Non-pigmented ciliary epithelial cell (primary cell): Measurements from ENCODE around the gene DNAJC21.
"Not testable (repeated sequence)": the region's sequence is repeated elsewhere in the genome, so short reads cannot be mapped to it uniquely, and the experiment has no call there.

Experiments
- DNase-seq: peaks from one replicate; pipeline ENCODE4 v3.0.0-alpha.2; 2010; ENCODE audit warnings: low read depth

The DNAJC21 gene

DNA sequence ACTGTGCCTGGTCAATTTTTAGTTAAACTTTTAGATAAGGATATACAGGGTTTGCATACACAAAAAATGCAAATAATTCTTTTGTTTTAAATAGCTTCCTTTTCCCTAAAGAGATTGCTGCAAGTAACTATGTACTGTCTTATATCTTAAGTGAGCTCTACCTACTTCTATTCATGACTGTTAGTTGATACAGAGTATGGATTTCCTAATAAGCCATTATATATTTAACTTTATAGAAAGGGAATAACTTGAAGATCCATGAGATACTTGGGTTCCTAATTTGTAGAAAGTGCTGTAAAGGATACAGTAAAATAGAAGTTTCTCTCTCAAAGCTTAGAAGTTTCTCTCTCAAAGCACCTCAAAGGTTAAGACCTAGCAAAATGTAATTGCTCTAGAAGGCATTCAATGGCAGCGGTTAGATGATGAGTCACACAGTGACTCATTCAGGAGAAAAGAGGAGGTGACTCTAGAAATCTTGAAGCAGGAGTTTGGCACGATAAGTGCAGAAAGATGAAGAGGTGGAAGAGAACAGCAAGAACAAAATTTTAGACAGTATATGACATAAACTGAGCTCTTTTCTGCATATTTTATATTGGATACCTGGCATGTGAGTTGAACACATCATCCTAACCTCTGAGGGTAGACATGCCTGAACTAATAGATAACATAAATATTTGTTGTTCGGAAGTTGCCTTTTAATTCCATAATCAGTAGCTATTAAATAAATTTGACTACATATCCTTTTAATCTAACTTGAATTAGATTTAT is 5.5 kb upstream of the DNAJC21 start:
- DNase-seq = peak; percentile 71

DNA sequence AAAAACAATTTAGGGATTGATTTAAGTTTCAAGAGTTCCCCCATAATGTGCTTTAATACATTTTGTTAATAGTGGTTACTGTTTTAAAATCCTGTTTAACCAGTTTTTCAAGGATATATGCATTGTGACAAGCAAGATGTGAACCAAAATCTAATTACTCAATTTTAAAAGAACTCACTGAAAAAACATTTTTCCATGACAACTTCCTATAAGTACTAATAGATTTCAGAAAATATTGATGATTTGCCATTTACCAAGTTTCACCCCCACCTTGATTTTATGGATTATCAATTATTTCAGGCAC is 4.9 kb upstream of the DNAJC21 start:
- DNase-seq = no peak

DNA sequence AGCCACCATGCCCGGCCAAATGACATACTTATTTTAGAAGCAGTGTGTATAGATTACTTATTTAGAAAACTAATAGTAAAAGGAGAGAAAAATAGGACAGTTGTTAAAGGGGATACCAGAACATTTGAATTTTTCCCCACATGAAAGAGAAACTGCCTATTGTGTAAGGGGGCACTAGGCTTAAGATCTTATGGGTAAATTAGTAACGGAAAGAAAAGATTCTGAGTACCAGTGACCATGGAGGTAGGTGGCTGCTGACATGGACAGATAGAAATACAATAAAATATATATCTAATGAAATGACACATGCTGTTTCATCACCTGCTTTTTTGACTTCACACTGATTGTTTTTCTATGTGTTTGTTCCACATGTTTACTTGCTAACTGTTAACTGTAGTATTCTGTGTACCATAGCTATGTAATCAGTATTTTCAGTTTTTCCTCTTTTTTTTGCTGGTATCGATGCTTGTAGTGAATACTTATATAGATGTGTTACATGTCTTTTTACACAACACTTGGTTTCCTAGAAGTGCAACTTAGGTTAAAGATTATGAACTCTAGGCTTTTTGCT is 3.0 kb upstream of the DNAJC21 start:
- no peak for DNase-seq

DNA sequence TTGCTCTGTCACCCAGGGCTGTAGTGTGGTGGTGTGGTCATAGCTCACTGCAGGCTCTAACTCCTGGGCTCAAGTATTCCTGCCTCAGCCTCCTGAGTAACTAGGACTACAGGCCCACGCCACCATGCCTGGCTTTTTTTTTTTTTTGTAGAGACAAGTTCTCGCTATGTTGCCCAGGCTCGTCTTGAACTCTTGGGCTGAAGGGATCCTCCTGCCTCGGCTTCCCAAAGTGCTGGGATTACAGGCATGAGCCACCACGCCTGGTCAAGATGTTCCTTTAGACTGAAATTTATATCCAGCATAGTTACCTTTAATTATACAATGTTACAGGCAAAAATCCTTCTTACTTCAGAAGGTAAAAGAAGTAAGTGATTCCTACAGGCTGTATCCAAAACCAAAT is 1.6 kb upstream of the DNAJC21 start:
- DNase-seq = no peak

DNA sequence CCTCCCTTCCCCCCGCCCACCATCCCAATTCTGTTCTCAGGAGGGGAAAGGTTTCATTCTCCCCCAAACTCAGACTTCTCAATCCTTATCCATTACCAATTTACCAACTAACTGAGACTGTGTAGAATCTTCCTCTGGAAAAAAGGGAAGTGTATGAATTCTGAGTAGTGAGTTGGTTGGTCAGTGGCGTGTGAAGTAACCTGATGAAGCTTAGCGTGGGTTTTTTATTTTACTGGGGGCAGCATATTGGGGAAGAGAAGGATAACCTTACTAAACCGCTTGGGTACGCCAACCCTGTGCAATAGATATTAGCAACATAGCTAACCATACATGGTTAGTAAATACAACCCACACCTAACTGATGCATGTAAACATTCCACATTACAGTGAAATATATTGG is 1.1 kb upstream of the DNAJC21 start:
- DNase-seq = no peak

DNA sequence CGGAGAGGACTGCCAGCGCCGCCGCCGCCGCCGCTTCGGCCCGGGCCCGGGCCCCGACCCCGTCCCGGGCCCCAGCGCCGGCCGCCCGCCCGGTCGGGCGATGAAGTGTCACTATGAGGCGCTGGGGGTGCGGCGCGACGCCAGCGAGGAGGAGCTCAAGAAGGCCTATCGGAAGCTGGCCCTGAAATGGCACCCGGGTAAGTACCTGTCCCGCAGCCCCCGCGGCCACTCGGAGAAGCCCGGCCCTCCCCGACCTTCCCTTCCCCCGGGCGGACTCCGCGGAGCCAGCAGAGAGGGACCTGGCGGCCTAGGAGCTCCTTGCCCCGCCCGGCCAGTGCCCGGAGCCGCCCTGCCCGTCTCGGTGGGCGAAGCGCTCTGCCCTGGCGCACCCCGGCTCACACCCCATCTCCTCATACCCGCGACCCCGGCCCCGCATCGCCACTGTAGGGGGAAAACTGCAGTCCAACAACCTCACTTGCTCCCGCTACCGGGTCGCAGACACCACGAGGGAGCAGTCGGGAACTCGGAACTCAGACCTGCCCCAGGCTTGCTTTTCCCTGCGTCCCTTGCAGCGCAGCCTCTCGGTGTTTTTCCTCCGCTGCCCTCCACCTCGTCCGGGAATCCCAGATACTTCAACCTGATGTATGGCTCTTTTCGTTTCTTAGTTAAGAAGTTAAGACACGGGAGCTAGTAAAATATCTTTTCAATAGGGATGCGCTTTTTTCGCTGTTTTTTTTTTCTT is 532 bp downstream of the DNAJC21 start:
- DNase-seq = no peak

DNA sequence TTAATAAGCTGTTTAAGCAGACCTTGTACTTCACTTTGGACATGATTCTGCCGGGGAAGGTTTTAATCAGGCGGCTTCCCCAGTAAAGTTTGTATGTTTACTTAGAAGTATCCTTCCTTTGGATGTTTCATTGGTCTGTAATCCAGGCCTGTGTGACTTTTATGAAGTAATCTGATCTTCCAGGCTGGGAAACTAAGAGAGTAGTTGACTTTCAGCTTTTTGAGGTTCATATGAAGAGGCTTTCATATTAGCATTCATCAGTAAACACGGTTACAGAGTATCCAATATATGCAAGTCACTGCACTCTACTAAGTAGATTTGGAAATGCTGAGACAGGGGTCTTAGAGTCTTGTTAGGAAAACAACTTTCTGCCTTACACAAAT is 1.1 kb downstream of the DNAJC21 start:
- no peak for DNase-seq

DNA sequence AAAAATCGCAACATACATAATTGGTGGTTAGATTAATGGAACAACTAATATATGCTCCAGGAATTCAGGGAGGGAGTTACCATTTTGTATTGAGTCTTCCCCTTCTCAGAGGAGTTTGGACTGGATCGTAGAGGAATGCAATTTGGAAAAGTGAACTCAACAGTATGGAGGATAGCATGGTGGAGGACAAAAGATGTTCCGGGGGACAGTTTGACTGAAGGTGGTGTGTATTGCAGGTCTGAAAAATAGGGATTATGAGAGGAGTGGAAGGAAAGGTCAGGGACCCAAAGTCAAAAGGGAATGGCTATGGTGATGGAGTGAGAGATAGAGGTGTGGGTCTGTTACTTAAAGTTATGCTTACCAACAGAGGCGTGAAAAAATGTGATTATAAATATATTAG is 1.5 kb downstream of the DNAJC21 start:
- DNase-seq = no peak

DNA sequence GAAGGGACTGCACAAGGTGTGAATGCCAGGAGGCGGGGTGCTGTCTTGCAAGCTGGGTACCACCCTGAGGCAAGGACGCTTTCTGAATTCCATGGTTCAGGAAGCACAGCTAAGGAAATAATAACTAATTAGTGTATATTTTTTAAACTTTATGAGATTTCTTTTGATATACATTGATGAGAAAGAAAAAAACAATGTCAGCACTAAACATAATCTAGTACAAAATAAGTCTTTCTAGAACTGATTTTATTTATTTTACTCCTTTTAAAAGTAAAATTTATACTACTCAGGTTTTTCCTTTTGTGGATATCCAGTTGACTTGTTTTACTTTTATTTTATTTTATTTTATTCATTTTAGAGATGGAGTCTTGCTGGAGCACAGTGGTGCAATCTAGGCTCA is 3.6 kb downstream of the DNAJC21 start:
- no peak for DNase-seq

DNA sequence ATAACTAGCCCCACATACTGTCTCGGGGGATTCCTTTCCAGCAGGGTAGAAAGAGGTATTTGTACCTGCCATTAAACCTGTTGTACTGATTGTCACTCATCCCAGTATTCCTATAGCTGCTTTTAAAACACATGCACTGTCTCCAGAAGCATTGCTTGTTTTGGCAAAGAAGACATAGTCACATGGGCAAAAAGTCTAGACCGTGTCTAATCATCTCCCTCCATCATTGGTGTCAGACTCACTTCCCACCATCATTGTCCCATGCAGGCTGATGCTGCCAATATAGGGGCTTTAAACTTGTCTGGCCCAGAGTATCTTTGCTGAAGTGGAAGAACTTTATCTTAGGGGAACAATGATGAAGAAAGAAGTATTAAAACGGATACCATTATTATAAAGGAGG is 12.6 kb downstream of the DNAJC21 start:
- DNase-seq = no peak

DNA sequence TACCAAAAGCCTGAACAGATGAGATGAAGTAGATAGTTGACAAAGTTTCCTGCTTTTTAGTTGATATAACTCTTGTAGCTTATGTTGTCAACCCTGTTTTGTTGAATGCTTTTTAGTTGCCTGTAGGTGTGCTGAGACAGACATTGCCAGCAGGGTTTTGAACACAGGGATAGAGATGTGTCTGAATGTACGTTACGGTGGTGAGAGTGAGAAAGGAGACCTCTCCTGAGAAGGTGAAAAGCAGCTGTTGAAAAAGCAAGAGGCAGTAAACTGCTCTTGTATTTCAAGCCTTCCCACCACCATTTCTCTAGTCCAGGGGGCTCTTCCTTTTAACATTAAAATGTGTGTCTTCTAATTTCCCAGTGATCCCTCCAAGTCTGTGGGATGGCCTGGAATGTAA is 14.7 kb downstream of the DNAJC21 start:
- DNase-seq = no peak

DNA sequence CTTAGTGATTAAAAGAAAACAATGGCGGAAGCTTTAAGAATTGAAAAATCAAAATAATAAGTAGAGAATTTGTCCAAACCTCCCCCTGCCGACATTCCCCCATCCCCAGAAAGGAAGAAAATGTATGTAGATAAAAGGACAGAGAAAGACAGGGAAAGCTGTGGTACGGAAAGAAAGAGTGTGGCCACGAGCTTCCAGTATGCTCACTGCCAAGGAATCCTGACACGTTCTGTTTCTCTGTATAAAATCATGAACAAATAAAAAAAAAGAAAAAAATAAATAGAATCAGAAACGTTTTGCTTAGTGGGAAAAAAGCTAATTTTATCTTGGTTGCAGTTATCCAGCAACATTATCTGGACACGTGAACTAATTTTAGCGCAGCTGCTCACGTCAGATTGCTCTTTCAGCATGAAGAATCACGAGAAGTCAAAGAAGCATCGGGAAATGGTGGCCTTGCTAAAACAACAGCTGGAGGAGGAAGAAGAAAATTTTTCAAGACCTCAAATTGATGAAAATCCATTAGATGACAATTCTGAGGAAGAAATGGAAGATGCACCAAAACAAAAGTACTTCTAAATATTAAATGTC is 15.2 kb downstream of the DNAJC21 start:
- DNase-seq = no peak

DNA sequence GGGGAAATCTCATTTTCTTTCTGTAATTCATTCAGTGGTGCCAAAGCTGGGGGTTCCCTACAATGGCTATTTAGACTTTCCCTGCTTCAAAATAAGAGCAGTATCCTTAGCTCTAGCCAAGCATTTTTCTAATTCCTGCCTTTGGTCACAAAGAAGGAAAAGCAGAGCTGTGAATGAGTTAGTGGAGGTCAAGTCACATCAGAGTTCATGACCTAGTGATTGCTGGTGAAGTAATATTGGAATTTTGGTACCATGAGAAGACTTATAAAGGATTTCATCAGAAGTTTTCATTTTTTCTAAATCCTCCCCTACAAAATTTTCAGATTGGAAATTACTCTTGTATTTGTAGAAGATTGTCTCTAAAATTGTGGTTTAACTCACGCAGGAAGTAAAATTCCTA is 28.0 kb downstream of the DNAJC21 start:
- DNase-seq = no peak

DNA sequence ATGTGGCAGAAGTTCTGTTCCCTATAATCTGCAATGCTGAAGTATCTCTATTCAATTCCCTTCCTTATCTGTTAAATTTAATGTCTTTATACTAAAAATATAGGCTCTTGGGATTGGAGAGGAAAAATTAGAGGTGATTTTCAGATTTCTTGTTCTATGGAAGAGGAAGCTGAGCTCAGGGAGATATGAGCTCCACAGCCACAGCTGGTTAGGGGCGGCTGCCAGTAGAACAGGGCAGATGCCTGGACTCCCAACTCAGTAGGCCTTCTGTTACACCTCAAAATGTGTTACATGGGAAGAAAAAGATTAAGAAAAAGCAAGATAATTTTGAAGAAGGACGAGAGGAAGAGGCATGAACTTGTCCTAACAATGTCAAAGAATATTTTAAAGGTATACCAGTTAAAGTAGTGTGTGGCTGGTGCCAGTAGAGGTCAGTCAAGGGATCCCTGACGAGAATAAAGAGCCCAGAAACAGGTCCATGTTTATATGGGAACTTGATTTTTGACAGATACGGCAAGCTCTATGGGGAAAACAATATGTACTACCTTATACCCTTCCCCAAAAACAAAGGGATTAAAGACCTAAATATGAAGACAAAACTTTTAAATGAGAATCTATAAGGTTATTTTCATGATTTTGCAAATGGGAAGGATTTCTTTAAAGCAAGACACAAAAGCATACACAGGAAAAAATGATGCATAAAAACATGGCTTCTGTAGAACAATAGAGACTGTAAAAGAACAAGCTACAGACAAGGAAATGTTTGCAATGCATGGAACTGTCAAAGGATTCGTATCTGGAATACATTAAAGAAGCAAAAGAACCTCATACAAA is 28.7 kb downstream of the DNAJC21 start:
- DNase-seq = no peak

DNA sequence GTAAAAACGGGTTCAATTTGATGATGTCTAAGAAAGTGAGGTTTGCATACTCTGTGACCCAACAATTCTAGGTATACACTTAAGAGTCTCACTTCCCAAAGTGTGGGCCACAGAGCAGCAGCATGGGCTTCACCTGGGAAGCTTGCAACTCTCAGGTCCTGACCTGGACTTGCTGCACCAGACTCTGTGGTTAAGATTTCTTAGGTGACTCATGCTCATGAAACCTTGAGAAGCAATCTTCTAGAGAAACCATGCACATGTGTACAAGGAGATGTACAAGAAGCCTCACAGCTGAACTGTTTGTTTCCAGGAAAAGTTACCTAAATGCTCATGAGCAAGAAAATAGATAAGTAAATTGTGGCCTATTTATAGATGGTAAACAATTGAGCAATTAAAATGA is 30.0 kb downstream of the DNAJC21 start:
- DNase-seq = peak; percentile 47

DNA sequence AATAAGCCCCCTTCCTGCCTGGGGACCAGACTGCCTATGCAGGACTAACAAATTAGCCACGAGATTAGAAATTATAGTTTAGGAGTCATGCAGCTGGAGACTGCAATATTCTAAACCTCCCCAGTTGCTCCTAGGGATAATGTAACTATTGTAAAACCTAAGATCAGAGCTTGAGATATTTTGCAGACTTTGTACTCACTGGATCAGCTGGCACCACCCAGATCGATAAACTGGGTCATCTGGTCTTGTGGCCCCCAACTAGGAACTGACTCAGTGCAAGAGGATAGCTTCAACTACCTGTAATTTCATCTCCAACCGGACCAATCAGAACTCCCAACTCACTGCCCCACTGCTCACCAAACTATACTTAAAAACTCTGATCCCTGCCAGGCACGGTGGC is 38.2 kb downstream of the DNAJC21 start:
- no peak for DNase-seq

DNA sequence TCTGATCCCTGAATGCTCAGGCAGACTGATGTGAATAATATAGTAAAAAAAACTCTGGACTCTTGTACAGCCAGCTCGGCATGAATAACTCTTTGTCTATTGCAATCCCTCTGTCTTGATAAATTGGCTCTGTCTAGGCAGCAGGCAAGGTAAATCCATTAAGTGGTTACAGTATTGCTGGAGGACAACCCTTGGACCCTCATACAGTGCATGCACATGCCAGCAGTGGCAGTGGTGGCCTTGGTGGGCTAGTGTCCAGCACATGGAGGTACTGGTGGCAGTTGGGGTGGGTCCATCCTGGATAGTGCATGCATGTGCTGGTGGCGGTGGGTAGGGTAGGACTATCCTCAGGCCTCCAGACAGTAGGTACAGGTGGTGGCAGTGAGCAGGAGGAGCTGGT is 38.9 kb downstream of the DNAJC21 start:
- DNase-seq = no peak

DNA sequence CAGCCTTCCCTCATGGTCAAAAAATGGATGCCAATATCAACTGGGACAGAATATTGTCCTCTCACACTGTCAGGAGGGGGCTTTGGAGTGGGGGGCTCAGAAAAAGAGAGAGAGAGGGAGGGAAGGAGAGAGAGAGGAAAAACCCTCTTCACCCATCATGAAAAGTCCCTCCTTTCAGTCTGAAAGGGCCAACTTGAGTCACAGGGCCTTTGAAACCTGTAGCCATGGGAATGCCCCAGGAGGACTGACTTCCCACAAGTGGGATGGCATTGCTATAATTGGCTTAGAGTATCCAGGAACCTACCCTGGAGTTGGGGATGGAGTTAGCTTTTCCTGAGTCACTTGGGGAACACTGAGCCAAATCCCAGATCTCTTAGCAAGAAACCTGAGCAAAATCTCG is 41.2 kb downstream of the DNAJC21 start:
- no peak for DNase-seq

DNA sequence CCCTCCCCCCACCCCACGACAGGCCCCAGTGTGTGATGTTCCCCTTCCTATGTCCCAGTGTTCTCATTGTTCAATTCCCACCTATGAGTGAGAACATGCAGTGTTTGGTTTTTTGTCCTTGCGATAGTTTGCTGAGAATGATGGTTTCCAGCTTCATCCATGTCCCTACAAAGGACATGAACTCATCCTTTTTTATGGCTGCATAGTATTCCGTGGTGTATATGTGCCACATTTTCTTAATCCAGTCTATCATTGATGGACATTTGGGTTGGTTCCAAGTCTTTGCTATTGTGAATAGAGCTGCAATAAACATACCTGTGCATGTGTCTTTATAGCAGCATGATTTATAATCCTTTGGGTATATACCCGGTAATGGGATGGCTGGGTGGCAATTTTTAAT is 42.3 kb downstream of the DNAJC21 start:
- not testable (repeated sequence) for DNase-seq

DNA sequence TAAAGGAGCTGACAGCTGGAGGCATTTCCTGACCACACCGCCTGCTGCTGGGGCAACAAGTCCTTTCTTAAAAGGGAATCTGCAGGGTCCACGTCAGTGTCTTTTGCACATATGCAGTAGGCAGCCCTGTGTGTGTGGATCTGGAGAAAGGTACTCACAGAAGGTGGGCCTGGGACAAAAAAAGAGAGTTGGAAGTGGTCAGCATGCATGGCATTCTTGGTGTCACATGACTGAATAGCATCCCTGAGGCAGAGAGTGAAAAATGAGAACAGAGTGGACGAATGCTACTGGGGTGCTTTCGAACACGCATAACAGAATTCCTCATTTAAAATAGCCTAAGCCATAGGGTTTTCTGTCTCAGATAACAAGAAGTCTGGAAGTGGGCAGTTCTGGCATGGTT is 47.0 kb downstream of the DNAJC21 start:
- DNase-seq = no peak

DNA sequence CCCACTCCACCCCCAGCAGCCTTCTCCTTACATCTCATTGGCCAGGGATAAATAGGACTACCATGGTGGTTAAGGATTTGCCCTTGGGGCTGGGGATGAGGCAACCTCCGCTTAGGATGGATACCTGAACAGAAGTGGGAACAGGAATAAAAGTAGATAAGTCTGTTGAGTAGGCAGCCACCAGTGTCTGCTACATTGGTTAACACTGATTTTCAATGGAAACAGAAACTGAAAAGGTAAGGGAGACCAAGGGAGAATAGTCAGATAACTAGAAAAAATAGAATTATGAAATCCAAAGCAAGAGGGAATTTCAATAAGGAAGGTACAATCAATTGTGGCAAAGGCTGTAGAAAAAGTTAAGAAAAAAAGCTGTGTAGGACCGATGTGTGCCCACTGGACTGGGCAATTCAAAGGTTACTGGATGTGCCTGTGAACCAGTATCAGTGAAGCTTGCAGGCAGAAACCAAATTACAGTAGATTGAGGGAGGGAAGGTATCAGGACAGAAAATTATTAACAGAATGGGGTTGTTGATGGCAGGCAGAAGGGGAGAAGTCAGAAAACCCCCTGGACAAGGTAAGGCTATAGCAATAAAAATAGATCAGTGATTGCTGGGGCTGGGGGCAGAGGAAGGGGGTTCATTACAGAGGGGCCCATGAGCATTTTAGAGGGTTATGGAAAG is 48.7 kb downstream of the DNAJC21 start:
- no peak for DNase-seq

DNA sequence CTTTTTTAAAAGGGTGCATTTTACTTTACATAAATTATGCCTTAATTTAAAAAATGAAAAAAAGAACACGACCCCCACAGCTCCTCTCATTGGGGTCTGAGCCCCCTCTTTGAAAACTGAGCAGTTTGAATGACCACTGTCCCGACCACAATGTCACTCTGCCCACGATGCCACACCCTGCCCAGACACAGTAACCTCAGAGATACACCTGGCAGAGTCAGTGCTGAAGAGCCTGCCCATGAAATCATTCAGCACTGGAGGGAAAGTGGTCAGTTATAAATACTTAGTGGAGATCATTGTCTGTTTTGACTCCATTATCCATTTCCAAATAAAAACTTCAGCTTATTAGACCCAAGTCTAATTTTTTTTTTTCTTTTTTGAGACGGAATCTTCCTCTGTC is 49.3 kb downstream of the DNAJC21 start:
- no peak for DNase-seq
